ENCODE measurements around the gene AACS.

AACS gene

GRCh38 chr12:125164541-125164940 lies 99.3 kb downstream of the AACS start:
- ChIA-PET POLR2A (no interaction called here), CTCF (no interaction called here)
- no peak for TF ChIP-seq ZNF148 (tag by site-specific recombination; IDR thresholded peaks at IDR 0.05; ENCODE audit: borderline replicate concordance)
- no peak for TF ChIP-seq IKZF3 (tag by site-specific recombination; IDR thresholded peaks at IDR 0.05)
- no peak for TF ChIP-seq ZNF792 (tag by site-specific recombination; IDR thresholded peaks at IDR 0.05)
- TF ChIP-seq ZNF362 (tag by site-specific recombination; IDR thresholded peaks at IDR 0.05) = no peak
- no peak for TF ChIP-seq SP3 (tag by site-specific recombination; IDR thresholded peaks at IDR 0.05)
- TF ChIP-seq ZNF416 (tag by site-specific recombination; IDR thresholded peaks at IDR 0.05) = no peak
- no peak overlapping the region for H3K27ac ChIP-seq (ENCODE audit: extremely low read depth, low read depth, low read length)
- H3K4me3 ChIP-seq (ENCODE audit: low read depth, low read length) = no peak overlapping the region
- H3K9me3 ChIP-seq (ENCODE audit: control insufficient read depth, insufficient read depth, low read depth, low read length) = no peaks in the 10 kb centered on the region
- H3K4me1 ChIP-seq (ENCODE audit: control insufficient read depth, insufficient read depth, low read length) = no peaks in the 10 kb centered on the region
- H3K36me3 ChIP-seq (ENCODE audit: control insufficient read depth in 2 of 2, insufficient read depth in 1 of 2, low read length in 2 of 2) = no peaks in the 10 kb centered on the region

GRCh38 chr12:125166041-125166440 lies 100.8 kb downstream of the AACS start:
- CTCF ChIA-PET = interaction anchor here (0.6 kb wide), 1 partner anchor 154 kb away, joined by 5 read pairs; no protein-coding TSS in a partner anchor
- Histone ChIP-seq H3K4me3 (ENCODE audit: low read depth, low read length) (no peak overlapping the region), H3K4me1 (ENCODE audit: control insufficient read depth, insufficient read depth, low read length) (no peaks in the 10 kb centered on the region), H3K9me3 (ENCODE audit: control insufficient read depth, insufficient read depth, low read depth, low read length) (no peaks in the 10 kb centered on the region), H3K27ac (ENCODE audit: extremely low read depth, low read depth, low read length) (no peak overlapping the region), H3K36me3 (ENCODE audit: control insufficient read depth in 2 of 2, insufficient read depth in 1 of 2, low read length in 2 of 2) (no peaks in the 10 kb centered on the region)
- POLR2A ChIA-PET = no interaction called here
- no peak for TF ChIP-seq ZNF10 (tag by site-specific recombination; IDR thresholded peaks at IDR 0.05)
- TF ChIP-seq ZNF530 (tag by site-specific recombination; IDR thresholded peaks at IDR 0.05; ENCODE audit: low read depth) = no peak
- no peak for TF ChIP-seq ZBTB1 (tag by site-specific recombination; IDR thresholded peaks at IDR 0.05)
- TF ChIP-seq PBX3 (CRISPR knock-in tag; IDR thresholded peaks at IDR 0.05) = no peak
- TF ChIP-seq PRDM1 (tag by site-specific recombination; IDR thresholded peaks at IDR 0.05) = no peak
- TF ChIP-seq MEIS1 (CRISPR knock-in tag; IDR thresholded peaks at IDR 0.05; ENCODE audit: borderline replicate concordance) = no peak
- TF ChIP-seq ZNF548 (tag by site-specific recombination; IDR thresholded peaks at IDR 0.05) = no peak

DNA sequence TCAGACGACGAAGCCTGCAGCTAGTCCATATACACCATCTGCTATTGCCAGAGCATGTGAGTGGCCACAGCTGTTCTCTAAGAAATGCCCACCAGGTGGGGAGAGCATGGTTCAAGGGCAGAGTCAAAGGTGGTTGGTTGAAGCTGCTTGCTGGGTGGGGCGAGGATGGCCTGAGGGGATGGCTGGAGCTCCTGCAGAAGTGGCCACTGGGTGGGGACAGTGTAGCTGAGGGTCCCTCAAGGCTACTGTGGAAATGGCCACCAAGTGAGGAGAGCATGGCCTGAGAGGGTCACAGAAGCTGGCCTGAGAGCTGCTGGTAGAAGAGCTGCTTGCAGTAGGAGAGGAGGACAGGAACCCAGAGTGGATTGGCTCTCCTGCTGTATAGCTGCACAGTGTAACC lies 102.4 kb downstream of the AACS start:
- H3K4me3 ChIP-seq (ENCODE audit: low read depth, low read length) = no peak overlapping the region
- POLR2A ChIA-PET = no interaction called here
- CTCF ChIA-PET = no interaction called here
- H3K36me3 ChIP-seq (ENCODE audit: control insufficient read depth in 2 of 2, insufficient read depth in 1 of 2, low read length in 2 of 2) = no peaks in the 10 kb centered on the region
- no peaks in the 10 kb centered on the region for H3K4me1 ChIP-seq (ENCODE audit: control insufficient read depth, insufficient read depth, low read length)
- no peak overlapping the region for H3K27ac ChIP-seq (ENCODE audit: extremely low read depth, low read depth, low read length)
- TF ChIP-seq ZBTB26 (tag by site-specific recombination; optimal IDR thresholded peaks at IDR 0.05) (no peak), ZNF155 (tag by site-specific recombination; IDR thresholded peaks at IDR 0.05) (no peak), ZSCAN5A (tag by site-specific recombination; IDR thresholded peaks at IDR 0.05) (no peak)
- H3K9me3 ChIP-seq (ENCODE audit: control insufficient read depth, insufficient read depth, low read depth, low read length) = no peaks in the 10 kb centered on the region
